WI38 (cell line): ENCODE measurements around the gene GRID2.
"Not testable (repeated sequence)": the region's sequence is repeated elsewhere in the genome, so short reads cannot be mapped to it uniquely, and the experiment has no call there.

Experiments used
- H3K4me3 ChIP-seq: 2 replicates; pipeline ENCODE4 v1.5.1; 2011; ENCODE audit warnings: low read depth, mild to moderate bottlenecking, control low read depth, low read length
- CTCF ChIP-seq: IDR thresholded peaks from 2 replicates; pipeline ENCODE4 v1.5.1; 2012; ENCODE audit warnings: low read depth, mild to moderate bottlenecking, control low read depth, low read length

The GRID2 gene

GRCh38 chr4:92368653-92369052 is 64.9 kb downstream of the GRID2 start:
- no peak overlapping the region for H3K4me3 ChIP-seq
- no peak for TF ChIP-seq CTCF

GRCh38 chr4:92381616-92382015 is 77.8 kb downstream of the GRID2 start:
- H3K4me3 ChIP-seq, result no peak overlapping the region
- no peak for TF ChIP-seq CTCF

GRCh38 chr4:92382128-92382527 is 78.4 kb downstream of the GRID2 start:
- TF ChIP-seq CTCF, result no peak
- H3K4me3 ChIP-seq, result no peak overlapping the region

GRCh38 chr4:92387459-92388069 is 83.8 kb downstream of the GRID2 start:
- H3K4me3 ChIP-seq, result no peak overlapping the region
- no peak for TF ChIP-seq CTCF

- H3K4me3 ChIP-seq, result no peak overlapping the region
- no peak for TF ChIP-seq CTCF
Observed at GRCh38 chr4:92399032-92399431, 95.3 kb downstream of the GRID2 start.

- not testable (repeated sequence) for H3K4me3 ChIP-seq
Observed at GRCh38 chr4:92403525-92403924, 99.8 kb downstream of the GRID2 start.

- TF ChIP-seq CTCF, result no peak
- H3K4me3 ChIP-seq, result no peak overlapping the region
Observed at GRCh38 chr4:92406488-92406887, 102.7 kb downstream of the GRID2 start.

GRCh38 chr4:92421920-92422319 is 118.2 kb downstream of the GRID2 start:
- TF ChIP-seq CTCF, result no peak
- no peak overlapping the region for H3K4me3 ChIP-seq
